AG09319 (cell line): ENCODE results near the gene ZNF764.

ENCODE experiments used
- DNase-seq: peaks from one replicate; pipeline ENCODE4 v3.0.0-alpha.2; 2010; ENCODE audit warnings: low read depth; ENCODE audit errors: extremely low read depth
- TF ChIP-seq, protein P1 (sequence below): IDR thresholded peaks from 2 replicates; pipeline ENCODE4 v1.5.1; 2011; ENCODE audit warnings: low read depth, mild to moderate bottlenecking, inconsistent platforms, low read length, moderate library complexity

Gene ZNF764

DNA sequence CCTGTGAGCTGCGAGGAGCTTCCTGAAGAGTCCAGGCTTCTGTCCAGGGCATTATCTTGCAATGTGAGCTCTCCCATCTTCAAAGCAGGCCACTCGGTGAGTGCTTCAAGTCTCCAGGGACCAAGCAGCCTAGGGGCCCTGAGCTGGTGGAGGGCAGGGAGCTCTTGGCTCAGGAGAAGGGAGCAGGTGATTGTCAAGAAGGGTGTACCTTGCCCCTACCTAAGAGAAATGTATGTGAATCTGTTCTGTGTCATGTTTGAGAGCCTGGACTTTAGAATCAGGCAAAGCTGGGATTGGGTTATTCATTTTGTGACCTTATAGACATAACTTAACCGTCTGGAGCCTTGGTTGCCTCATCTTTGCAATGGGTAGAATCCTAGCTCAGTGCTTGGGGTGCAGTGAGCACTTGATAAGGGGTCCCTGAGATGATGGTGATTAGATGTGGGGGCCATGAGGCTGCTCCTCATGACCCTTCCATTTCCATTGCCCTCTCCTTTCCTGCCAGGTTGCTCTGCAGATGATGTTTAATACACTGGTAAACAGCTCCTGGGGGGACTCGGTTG lies 47.7 kb downstream of the ZNF764 start:
- no peak for DNase-seq
- TF ChIP-seq, protein P1, sequence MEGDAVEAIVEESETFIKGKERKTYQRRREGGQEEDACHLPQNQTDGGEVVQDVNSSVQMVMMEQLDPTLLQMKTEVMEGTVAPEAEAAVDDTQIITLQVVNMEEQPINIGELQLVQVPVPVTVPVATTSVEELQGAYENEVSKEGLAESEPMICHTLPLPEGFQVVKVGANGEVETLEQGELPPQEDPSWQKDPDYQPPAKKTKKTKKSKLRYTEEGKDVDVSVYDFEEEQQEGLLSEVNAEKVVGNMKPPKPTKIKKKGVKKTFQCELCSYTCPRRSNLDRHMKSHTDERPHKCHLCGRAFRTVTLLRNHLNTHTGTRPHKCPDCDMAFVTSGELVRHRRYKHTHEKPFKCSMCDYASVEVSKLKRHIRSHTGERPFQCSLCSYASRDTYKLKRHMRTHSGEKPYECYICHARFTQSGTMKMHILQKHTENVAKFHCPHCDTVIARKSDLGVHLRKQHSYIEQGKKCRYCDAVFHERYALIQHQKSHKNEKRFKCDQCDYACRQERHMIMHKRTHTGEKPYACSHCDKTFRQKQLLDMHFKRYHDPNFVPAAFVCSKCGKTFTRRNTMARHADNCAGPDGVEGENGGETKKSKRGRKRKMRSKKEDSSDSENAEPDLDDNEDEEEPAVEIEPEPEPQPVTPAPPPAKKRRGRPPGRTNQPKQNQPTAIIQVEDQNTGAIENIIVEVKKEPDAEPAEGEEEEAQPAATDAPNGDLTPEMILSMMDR = no peak

DNA sequence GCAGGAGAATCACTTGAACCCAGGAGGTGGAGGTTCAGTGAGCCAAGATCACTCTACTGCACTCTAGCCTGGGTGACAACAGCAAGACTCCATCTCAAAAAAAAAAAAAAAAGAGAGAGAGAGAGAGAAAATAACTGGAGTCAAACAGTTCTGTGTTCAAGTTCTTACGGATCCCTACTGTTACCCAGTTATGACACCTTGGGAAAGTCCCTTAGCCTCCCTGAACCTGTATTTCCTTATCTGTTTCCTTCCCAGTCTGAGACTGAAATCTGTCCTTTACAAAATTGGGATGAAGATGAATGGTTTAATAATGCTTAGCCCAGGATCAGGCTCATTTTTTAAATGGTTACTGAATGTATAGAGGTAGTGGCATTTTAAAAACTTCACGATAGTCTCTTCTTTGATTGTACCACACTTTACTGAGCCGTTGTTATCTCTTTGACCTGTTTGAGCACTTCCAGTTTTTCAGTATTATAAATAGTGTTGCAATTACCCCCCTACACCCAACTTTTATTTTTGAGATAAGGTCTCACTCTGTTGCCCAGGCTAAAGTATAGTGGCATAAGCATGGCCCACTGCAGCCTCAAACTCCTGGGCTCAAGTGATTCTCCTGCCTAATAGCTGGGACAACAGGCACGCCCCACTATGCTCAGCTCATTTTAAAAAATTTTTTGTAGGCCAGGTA lies 49.0 kb downstream of the ZNF764 start:
- TF ChIP-seq, protein P1 = no peak
- DNase-seq = no peak
